Activated T-cell treated with anti-CD3 and anti-CD28 coated beads, Interleukin-2, amount 50 U/mL, for 1 hour (primary cell): ENCODE data around the gene GET3.

ENCODE experiments used
- DNase-seq: peaks from one replicate; pipeline ENCODE4 v3.0.0-alpha.2; 2020

The GET3 gene

DNA sequence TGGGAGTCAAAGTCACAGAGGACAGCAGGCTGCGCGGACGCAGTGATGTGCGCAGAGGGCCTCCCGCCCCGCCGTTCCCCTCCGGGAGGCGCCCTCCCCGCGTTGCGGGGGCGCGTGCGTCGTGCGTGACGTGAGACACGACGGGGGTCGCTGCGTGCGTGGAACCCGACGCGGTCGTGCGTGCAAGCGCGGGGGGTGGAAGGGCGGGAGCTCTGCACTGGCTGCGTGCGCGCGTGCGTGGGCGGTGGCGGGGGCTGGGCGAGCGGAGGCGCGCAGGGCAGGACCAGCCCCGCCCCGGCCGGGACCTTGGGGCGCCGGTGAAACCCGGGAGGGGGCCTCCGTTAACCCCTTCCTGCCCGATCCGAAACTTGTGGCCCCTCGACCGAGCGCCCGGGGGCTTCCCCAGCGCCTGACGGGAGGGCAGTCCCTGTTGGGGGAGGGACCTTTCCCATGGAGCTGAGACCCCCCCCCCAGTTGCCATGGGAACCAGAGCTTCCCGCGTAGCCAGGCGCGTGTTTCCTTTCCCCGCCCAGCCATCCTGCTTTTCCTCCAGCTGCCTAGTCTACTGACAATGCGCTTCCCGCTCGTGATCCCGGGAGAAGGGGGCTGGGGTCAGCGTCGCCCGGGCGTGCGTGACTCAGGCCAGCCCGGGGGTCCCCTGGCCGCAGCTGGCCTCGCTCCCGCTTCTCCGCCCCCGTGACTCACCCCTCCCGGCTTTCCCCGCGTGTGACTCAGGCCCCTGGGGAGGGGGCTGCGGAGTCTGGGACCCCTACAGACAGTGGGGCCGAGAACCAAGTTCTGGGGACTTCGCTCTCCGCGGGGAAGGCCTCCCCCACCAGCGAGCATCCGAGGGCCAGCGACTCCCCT is 45.4 kb downstream of the GET3 start:
- DNase-seq, result peak; percentile 95

DNA sequence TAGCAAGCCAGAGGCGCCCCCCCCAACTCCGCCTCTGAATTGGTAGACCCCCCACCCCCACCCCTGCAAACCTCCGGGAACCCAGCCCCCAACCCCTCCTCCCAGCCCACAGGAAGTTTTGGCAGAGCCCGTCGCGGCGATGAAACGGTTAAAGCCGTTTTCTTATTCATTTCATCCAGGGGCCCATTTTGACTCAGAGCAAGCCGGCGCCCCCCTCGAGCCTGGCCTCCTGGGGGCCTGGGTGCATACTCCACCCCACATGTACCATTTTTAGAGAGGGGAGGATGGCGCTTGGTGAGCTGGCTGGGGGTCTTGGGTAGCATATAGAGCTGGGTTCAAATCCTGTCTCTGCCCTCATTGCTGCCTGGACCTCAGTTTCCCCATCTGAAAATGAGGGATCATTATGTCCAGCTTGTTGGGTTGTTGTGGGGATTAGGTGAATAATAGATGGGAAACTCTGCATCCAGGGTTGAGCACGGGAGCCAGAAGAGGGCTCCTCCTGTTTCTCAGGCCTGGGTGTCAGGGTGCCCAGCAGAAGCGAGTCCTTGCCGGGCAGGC is 46.1 kb downstream of the GET3 start:
- DNase-seq, result peak; percentile 36

DNA sequence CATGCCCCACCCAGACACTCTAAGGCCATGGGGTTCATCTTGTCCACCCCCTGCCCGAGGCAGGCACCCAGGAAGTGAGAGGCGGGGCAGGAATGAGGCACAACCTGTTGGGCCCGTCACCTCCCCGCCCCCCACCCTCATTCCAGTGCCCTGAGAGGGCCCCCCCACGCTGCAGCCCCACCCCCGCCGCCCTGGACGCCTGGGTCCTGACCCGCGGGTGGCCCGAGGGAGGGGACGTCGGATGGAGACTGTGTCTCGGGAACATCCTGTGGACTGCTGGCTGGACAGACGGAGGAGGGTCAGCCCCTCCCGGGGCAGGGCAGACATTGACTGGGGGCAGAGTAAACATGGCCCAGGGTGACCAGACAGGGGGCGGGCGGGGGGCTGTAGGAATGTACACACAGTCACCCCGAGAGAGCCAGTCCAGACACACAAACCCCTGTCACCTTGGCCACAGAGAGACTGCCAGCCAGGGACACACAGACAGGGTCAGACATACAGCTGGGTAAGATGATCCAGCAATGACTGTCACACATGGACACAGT is 46.6 kb downstream of the GET3 start:
- DNase-seq, result no peak

DNA sequence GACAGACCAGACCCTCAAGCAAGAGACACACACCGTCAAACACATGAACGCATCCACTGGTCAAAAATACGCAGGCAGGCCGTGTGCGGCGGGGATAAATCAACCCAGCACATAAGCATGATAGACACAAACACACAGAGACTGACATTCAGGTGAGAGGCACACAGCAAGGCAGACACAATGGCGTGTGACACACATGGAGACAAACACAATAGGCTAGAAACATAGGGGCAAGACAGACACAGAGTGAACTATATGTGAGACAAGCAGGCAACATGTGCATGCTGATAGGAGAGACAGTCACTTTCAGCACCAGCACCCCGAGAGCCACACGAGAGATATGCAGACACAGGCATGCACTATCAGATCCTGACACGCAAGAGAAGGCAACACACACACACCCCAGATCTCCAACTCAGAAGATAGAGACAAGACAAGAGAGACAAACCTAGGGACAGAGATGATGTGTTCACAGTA is 47.1 kb downstream of the GET3 start:
- no peak for DNase-seq

DNA sequence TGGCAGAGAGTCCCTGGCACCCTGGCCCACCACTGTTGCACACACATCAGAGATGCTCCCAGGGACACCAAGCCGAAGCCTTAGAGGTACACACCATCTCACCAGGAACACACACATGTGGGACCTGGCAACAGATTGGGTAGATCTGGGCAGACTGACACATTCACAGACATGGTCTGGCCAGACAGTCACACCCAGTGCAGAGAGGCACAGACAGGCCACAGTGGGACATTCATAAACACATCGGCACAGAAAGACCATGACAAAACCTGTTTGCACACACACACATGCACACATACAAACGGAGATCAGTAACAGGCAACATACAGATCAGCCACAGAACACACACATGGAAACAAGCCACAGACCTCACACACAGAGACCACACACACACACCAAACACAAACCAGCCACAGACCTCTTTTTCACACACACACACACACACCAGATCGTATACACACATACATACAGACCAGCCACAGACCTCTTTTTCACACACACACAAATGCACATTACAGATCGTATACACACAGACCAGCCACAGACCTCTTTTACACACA is 47.7 kb downstream of the GET3 start:
- peak; percentile 49 for DNase-seq

DNA sequence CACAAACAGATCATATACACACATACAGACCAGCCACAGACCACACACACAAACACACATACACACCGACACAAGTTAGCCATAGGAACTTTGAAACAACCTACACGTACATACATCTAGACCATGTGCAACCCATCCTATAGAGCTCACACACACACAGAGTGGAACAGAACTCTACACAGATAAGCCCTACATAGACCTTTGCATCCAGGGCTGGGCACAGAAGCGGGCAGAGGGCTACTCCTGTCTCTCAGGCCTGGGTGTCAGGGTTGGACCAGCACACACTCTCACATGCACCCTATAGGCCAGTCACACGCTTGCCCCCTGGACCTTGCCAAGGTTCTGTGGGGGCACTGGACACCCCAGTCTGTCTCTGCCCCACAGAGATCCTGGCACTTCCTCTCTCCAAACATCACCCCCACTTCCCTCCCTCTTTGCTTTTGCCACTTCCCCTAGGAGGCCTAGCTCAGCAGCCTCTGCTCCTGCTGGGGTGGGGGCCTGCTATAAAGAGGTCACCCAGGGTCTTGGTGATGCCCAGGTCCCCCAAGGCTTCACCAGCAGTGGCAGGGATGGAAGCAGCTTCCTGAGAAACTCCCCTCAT is 48.2 kb downstream of the GET3 start:
- peak; percentile 25 for DNase-seq

DNA sequence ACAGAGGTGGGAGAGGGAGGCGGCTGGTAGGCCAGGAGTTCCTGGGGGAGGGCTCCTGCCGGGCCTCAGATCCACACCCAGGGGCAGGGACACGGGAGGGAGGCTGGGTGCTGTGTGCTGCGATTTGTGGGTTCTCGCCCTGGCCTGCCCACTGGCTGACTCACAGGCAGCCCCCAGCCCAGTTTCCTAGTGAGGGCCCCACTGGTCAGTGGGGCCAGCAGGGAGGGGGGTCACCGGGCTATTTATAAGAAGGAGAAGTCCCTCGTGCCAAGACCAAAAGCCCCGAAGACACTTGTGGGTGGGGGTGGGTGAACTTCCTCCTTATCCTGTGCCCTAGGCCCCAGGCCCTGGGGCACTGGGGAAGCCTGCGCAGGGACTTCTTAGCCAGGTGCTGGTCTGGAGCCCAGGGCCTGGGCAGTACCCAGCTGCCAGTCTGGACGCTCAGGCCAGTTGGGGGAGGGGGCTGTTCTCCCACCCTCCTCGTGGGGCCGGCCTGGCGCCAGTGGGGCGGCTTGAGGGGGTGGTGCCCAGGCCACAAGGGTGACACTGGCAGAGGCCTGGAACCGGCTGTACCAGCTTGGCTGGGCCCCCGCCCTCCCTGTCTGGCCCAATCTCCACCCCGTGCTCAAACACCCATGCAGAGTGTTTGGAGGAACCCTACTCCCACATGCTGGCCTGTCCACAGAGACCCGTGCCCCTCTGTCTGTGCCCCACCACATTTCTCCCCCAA is 49.0 kb downstream of the GET3 start:
- DNase-seq, result no peak

DNA sequence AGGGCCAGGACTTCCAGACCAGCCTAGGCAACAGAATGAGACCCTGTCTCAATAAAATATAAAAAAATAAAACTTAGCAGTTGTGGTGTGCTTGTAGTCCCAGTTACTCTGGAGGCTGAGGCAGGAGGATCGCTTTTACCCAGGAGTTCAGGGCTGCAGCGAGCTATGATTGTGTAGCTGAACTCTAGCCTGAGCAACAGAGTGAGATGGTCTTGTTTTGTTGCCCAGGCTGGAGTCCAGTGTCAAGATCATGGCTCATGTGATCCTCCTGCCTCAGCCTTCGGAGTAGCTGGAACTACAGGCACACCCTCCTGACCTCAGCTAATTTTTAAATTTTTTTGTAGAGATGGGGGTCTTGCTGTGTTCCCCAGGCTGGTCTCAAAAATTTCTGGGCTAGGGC is 49.7 kb downstream of the GET3 start:
- DNase-seq, result no peak

DNA sequence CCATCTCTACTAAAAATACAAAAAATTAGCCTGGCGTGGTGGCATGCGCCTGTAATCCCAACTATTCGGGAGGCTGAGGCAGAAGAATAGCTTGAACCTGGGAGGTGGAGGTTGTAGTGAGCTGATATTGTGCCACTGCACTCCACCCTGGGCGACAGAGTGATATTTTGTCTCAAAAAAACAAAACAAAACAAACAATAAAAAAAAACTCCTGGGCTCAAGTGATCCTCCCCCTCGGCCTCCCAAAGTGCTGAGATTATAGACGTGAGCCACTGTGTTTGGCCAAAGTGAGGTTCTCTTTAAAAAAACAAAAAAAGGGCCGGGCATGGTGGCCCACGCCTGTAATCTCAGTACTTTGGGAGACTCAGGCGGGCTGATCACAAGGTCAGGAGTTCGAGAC is 50.2 kb downstream of the GET3 start:
- DNase-seq, result no peak

DNA sequence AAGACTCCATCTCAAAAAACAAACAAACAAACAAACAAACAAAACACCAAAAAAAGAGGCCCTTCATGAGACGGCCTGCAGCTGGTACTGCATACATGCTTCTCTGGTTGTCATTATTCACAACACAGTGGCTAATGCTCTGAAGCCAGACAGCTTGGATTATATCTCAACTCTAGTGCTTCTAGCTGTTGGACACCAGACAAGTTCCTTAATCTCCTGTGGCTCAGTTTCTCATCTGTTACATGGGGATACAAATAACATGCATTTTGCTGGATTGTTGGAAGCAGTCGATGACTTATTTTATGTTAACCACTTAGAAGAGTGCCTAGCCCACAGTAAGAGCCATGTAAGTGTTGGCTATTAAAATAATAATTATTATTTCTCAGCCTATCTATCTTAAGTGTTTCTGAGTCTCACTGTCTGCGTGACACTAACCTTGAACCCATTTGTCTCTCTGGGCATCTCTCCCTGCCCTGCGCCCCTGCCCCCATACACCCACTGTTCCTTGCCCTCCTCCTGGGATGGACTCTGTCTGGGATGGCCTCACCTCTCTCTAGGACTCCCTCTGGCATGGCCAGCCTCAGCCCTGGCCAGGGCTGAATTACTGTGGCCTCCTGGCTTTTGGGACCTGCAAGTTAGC is 50.9 kb downstream of the GET3 start:
- DNase-seq, result no peak

DNA sequence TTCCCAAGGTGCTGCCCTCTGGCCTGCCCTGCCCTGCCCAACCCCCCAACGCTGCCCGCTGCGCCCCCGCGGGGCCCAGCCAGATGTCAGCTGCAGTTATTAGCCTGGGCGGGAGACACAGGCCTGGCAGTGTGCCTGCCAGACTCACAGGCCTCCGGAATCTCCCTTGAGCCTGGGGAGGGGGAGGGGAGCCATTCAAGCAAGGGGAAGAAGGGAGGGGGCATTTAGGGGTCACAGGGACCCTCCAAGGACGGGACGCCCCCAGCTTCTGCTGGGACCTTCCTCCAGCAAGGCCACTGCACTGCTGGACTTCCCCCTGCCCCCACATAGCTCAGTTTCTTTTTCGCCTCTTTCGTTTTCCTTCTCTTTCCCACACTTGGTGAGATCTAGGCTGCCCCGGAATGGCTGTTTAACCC is 51.4 kb downstream of the GET3 start:
- DNase-seq, result peak; percentile 49

DNA sequence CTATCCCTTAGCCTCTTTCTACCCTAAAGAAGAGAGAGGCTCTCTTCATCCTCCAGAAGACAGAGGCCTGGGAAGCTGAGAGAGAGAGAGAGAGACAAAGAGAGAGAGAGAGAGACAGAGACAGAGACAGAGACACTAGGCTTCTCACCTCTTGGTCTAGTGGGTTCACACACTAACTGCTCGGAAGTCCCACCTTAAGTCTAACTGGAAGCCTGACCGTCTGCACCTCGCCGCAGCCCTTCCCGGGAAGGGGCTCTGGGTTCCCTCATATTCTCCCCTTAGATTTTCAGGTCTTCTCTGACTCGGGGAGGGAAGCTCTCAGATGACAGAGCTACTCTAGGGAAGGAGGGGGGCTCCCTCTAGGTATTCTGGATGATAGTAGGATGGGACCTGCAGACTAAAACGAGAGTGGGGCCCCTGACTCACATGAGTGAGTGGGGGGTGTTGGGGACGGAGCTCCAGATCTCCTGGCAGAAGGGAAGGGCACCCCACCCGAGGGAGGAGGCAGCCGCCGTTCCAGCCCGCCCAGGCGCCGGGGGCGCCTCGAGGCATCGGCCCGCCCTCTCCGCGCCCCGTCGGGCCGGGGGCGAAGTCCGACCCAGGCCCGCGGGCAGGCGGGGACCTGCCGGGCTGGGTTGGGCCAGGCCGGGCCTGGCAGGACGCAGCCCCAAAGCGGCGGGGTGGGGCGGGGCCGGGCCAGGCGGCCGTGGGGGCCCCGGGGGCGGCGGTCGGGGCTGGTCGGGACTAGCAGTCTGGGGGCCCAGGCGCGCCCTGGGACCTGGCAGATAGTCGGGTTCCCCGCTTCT is 52.0 kb downstream of the GET3 start:
- DNase-seq, result no peak

DNA sequence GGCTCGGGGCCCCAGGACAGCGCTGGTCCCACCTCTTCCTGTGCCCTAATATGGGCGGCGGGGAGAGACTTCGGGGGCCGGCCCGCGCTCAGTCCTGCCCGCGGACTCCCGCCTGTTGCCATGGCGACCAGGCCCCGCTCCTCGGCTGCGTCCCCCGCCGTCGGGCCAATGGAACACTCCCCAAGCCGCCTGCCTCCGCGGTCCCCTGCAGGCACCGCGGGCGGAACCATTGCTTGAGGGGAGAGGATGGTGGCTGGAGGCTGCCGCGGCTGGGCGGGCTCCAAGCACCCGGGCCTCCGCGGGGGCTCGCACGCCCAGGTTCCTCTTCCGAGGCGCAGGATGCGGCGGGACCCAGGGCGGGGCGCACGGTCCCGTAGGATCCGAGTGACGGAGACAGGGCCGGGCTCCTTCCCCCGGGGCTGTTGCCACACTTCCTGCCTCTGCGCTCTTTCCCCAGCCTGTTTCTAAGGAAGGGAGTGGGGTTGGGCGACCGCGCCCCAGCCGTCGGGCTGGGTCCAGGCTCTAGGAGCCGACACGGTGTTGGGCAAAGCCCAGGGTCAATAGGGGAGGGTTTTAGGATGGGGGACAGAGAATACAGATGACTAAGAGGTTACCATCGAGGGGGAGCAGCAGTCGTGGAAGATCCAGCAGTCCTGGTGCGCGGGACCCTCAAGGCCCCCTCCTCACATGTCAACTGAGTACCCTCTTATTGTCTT is 52.8 kb downstream of the GET3 start:
- DNase-seq, result peak; percentile 91

DNA sequence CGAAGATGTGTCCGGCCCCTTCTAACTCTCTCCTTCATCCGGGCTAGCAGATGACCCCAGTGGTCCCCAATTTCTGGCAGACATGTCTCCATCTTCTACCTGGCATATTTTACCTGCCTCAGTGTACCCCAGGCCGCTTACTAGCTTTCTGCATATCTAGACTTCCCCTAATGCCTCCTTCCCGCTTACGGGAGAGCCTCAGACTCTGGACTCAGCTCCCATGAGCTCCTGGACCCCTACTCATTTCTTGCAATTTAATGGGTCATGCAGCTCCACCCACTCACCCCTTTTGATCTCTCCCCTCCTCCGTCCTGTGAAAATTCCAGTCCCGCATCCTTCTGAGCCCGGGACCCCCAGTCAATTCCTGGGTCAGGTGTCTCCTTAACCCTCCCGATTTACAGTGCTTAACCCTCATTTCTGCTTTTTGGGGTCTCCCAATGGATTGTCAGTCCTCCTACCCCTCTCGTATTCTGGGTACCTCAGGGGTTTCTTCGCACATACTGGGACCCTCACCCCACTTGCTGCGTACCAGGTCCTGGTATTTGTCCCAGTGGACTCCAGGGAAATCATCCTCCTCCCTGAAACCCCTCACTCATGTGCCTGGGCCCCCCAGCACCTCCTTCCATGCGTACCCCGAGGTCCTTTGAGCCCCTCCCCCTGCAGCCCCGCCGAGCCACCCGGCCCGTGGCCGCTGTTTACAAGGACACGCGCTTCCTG is 53.5 kb downstream of the GET3 start:
- no peak for DNase-seq

DNA sequence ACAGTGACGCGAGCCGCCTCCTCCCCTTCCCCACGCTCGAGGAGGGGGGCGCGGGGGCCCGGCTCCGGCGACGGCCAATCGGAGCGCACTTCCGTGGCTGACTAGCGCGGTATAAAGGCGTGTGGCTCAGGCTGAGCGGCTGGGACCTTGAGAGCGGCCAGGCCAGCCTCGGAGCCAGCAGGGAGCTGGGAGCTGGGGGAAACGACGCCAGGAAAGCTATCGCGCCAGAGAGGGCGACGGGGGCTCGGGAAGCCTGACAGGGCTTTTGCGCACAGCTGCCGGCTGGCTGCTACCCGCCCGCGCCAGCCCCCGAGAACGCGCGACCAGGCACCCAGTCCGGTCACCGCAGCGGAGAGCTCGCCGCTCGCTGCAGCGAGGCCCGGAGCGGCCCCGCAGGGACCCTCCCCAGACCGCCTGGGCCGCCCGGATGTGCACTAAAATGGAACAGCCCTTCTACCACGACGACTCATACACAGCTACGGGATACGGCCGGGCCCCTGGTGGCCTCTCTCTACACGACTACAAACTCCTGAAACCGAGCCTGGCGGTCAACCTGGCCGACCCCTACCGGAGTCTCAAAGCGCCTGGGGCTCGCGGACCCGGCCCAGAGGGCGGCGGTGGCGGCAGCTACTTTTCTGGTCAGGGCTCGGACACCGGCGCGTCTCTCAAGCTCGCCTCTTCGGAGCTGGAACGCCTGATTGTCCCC is 54.2 kb downstream of the GET3 start, which contains the start of gene JUNB:
Gene JUNB, plus strand, starts transcription at position 142 of the 706 bp plus-strand sequence. Its CDS starts 286 bp downstream, at position 428.
- peak; percentile 98 for DNase-seq

DNA sequence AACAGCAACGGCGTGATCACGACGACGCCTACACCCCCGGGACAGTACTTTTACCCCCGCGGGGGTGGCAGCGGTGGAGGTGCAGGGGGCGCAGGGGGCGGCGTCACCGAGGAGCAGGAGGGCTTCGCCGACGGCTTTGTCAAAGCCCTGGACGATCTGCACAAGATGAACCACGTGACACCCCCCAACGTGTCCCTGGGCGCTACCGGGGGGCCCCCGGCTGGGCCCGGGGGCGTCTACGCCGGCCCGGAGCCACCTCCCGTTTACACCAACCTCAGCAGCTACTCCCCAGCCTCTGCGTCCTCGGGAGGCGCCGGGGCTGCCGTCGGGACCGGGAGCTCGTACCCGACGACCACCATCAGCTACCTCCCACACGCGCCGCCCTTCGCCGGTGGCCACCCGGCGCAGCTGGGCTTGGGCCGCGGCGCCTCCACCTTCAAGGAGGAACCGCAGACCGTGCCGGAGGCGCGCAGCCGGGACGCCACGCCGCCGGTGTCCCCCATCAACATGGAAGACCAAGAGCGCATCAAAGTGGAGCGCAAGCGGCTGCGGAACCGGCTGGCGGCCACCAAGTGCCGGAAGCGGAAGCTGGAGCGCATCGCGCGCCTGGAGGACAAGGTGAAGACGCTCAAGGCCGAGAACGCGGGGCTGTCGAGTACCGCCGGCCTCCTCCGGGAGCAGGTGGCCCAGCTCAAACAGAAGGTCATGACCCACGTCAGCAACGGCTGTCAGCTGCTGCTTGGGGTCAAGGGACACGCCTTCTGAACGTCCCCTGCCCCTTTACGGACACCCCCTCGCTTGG is 55.0 kb downstream of the GET3 start:
- peak; percentile 75 for DNase-seq

DNA sequence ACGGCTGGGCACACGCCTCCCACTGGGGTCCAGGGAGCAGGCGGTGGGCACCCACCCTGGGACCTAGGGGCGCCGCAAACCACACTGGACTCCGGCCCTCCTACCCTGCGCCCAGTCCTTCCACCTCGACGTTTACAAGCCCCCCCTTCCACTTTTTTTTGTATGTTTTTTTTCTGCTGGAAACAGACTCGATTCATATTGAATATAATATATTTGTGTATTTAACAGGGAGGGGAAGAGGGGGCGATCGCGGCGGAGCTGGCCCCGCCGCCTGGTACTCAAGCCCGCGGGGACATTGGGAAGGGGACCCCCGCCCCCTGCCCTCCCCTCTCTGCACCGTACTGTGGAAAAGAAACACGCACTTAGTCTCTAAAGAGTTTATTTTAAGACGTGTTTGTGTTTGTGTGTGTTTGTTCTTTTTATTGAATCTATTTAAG is 55.6 kb downstream of the GET3 start:
- DNase-seq, result peak; percentile 67
